ENCODE results near the gene SLC29A1. TPM values are rescaled to one million over a fixed set of nuclear protein-coding genes. Genes with fewer than 3 reads are reported as not detected.

The SLC29A1 gene
- total RNA-seq, 3 donors from 2014 or later, result 106 to 140 (median 110) TPM

DNA sequence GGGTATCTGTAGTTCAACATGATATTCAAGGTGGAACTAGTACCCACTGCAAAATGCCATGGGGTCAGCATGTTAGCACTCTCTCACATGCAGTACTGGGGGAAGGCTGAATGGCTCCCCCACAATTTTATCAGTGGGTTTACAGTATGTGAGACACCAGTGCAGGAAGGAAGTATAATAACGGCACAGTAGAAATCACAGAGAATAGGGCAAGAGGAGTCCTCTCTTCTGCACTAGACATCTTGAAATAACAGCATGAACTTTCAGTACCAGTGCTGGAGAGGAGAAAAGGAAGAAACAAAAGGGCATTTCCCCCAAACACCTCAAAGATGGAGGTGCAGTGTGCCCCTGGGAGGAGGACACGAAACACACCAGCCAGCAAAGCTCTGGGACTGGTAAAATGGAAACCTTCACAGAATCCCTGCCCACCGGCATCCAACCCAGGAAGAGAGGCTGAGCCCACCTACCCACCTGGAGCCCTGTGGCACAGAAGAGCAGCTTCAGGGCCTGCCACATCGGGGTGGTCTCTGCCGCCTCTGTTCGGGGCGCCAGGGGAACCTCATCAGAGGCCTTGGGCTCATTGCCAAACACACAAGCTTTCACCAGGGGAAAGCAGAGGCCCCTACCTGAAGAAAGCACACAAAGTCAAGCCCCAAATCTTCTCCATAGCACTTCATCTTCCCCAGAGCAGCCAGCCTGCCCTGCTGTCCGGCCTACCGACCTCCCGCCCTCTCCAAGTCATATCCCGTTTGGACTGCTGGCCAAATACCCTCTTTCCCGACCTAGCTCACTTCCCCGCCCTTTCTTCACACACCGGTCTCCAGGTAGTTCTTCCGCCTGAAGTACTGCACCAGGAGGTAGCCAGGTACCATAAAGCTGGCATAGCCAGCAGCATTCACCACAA, 32.7 kb downstream of the SLC29A1 start:
- no peaks in the 10 kb centered on the region for H3K9me3 ChIP-seq
- intact Hi-C loops (cut with DNase I; ENCODE audit: low total_unique reads), result no loop called here
- no peaks in the 10 kb centered on the region for H3K36me3 ChIP-seq
- DNase-seq (ENCODE audit: low spot score in 2 of 2), result no peak
- peaks cover 6 to 10% of the 10 kb centered on the region in 2 donors for H3K4me1 ChIP-seq
- peak overlapping the region; percentile 82 to 100 (median 95) for H3K4me3 ChIP-seq
- H3K27me3 ChIP-seq, result no peaks in the 10 kb centered on the region
- H3K27ac ChIP-seq, result peak overlapping the region; percentile 93 to 98
- TF ChIP-seq POLR2AphosphoS5 (IDR thresholded peaks at IDR 0.05) (no peak), POLR2A (IDR thresholded peaks at IDR 0.05) (no peak)
- TF ChIP-seq, protein P1, sequence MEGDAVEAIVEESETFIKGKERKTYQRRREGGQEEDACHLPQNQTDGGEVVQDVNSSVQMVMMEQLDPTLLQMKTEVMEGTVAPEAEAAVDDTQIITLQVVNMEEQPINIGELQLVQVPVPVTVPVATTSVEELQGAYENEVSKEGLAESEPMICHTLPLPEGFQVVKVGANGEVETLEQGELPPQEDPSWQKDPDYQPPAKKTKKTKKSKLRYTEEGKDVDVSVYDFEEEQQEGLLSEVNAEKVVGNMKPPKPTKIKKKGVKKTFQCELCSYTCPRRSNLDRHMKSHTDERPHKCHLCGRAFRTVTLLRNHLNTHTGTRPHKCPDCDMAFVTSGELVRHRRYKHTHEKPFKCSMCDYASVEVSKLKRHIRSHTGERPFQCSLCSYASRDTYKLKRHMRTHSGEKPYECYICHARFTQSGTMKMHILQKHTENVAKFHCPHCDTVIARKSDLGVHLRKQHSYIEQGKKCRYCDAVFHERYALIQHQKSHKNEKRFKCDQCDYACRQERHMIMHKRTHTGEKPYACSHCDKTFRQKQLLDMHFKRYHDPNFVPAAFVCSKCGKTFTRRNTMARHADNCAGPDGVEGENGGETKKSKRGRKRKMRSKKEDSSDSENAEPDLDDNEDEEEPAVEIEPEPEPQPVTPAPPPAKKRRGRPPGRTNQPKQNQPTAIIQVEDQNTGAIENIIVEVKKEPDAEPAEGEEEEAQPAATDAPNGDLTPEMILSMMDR (IDR thresholded peaks at IDR 0.05), result no peak

DNA sequence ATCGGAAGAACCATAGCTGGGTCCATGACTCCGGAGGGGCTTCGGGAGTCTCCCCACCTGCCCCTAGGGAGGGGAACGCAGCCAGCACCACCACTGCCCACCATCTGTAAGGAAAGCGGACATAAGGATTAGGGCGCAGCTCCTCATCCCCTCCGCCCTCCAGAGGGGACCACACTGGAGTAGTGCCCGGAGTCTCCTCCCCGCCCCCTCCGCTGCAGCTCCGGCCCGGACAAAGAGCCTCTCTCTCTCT, 33.3 kb downstream of the SLC29A1 start:
- intact Hi-C loops (cut with DNase I; ENCODE audit: low total_unique reads), result no loop called here
- no peak for TF ChIP-seq POLR2A (IDR thresholded peaks at IDR 0.05)
- no peak for TF ChIP-seq POLR2AphosphoS5 (IDR thresholded peaks at IDR 0.05)
- TF ChIP-seq, protein P1 (IDR thresholded peaks at IDR 0.05), result no peak
- H3K4me3 ChIP-seq, result peak overlapping the region; percentile 82 to 100 (median 95)
- H3K9me3 ChIP-seq, result no peaks in the 10 kb centered on the region
- H3K36me3 ChIP-seq, result no peaks in the 10 kb centered on the region
- H3K27me3 ChIP-seq, result no peaks in the 10 kb centered on the region
- DNase-seq (ENCODE audit: low spot score in 2 of 2), result no peak
- H3K27ac ChIP-seq, result peak overlapping the region; percentile 93 to 98
- H3K4me1 ChIP-seq, result peaks cover 6 to 10% of the 10 kb centered on the region in 2 donors

- intact Hi-C loops (cut with DNase I; ENCODE audit: low total_unique reads), result no loop called here
- no peaks in the 10 kb centered on the region for H3K36me3 ChIP-seq
- no peaks in the 10 kb centered on the region for H3K27me3 ChIP-seq
- H3K27ac ChIP-seq, result peak within 1 kb of the TSS; percentile 93 to 98
- no peaks in the 10 kb centered on the region for H3K9me3 ChIP-seq
- peaks cover 6 to 10% of the 10 kb centered on the region in 2 donors for H3K4me1 ChIP-seq
- H3K4me3 ChIP-seq, result peak within 1 kb of the TSS; percentile 82 to 100 (median 95)
- DNase-seq (ENCODE audit: low spot score in 2 of 2), result peak; percentile 65 to 67
- peak in 2 of 3 donors; percentile 26 to 67 for TF ChIP-seq POLR2AphosphoS5 (IDR thresholded peaks at IDR 0.05)
- TF ChIP-seq, protein P1 (IDR thresholded peaks at IDR 0.05), result peak in 1 of 3 donors; percentile 74
- TF ChIP-seq POLR2A (IDR thresholded peaks at IDR 0.05), result no peak
Measured at GRCh38 chr6:44257025-44257752, 33.8 kb downstream of the SLC29A1 start, which contains the start of gene SLC35B2. Gene SLC35B2, minus strand, starts transcription at chr6:44257528. Its CDS starts 118 bp downstream, at chr6:44257410.

- TF ChIP-seq POLR2AphosphoS5 (IDR thresholded peaks at IDR 0.05), result no peak
- TF ChIP-seq, protein P1 (IDR thresholded peaks at IDR 0.05), result peak in 1 of 3 donors; percentile 25
- H3K9me3 ChIP-seq, result no peaks in the 10 kb centered on the region
- intact Hi-C loops (cut with DNase I; ENCODE audit: low total_unique reads), result no loop called here
- H3K27ac ChIP-seq, result peak overlapping the region; percentile 93 to 98
- H3K4me3 ChIP-seq, result peak overlapping the region; percentile 82 to 100 (median 95)
- no peaks in the 10 kb centered on the region for H3K36me3 ChIP-seq
- DNase-seq (ENCODE audit: low spot score in 2 of 2), result no peak
- no peaks in the 10 kb centered on the region for H3K27me3 ChIP-seq
- peaks cover 7 to 15% of the 10 kb centered on the region in 2 donors for H3K4me1 ChIP-seq
Measured at GRCh38 chr6:44257753-44258324, 34.4 kb downstream of the SLC29A1 start.

All from breast epithelium (tissue), 4 donors.